Measurements from ENCODE around the gene KRTAP5-1. TPM values are rescaled to one million over a fixed set of nuclear protein-coding genes. Genes with fewer than 3 reads are reported as not detected.

Gene KRTAP5-1
- total and polyA plus RNA-seq, 4 donors, result not detected

- TF ChIP-seq CTCF (IDR thresholded peaks at IDR 0.05; ENCODE audit: control extremely low read depth, extremely low read depth), result no peak
- peaks cover 0 to 14% (median 2%) of the 10 kb centered on the region in 4 donors for H3K36me3 ChIP-seq (ENCODE audit: control insufficient read depth in 4 of 4, insufficient read depth in 4 of 4, low read length in 4 of 4)
Measured at GRCh38 chr11:1553808-1554594, 31.1 kb downstream of the KRTAP5-1 start.

GRCh38 chr11:1549338-1550330 lies 35.4 kb downstream of the KRTAP5-1 start:
- Histone ChIP-seq H3K4me3 (no peak overlapping the region), H3K36me3 (ENCODE audit: control insufficient read depth in 4 of 4, insufficient read depth in 4 of 4, low read length in 4 of 4) (no peaks in the 10 kb centered on the region), H3K4me1 (ENCODE audit: control insufficient read depth in 5 of 5, insufficient read depth in 5 of 5, low read length in 5 of 5) (peaks cover 0 to 20% (median 0%) of the 10 kb centered on the region in 5 donors), H3K27me3 (ENCODE audit: control insufficient read depth in 3 of 3, insufficient read depth in 3 of 3, low read length in 2 of 3) (peaks cover 5 to 44% (median 26%) of the 10 kb centered on the region in 3 donors), H3K9ac (ENCODE audit: insufficient read depth in 1 of 2, low read length in 2 of 2) (no peak overlapping the region), H3K27ac (ENCODE audit: low read depth in 1 of 2, low read length in 1 of 2) (no peak overlapping the region), H3K9me3 (ENCODE audit: control insufficient read depth in 4 of 4, insufficient read depth in 3 of 4, low read length in 3 of 4) (no peaks in the 10 kb centered on the region)
- no peak for ATAC-seq (ENCODE audit: insufficient read depth, low FRiP score)
- 79 to 89% methylated on average over 13 of the region's 13 CpGs for WGBS, 2 donors
- no peak for DNase-seq
- no peak for TF ChIP-seq CTCF (IDR thresholded peaks at IDR 0.05; ENCODE audit: control extremely low read depth, extremely low read depth)

More at GRCh38 chr11:1553808-1554594, 31.1 kb downstream of the KRTAP5-1 start:
- no peak for DNase-seq
- H3K9me3 ChIP-seq (ENCODE audit: control insufficient read depth in 4 of 4, insufficient read depth in 3 of 4, low read length in 3 of 4), result no peaks in the 10 kb centered on the region
- H3K27ac ChIP-seq (ENCODE audit: low read depth in 1 of 2, low read length in 1 of 2), result peak overlapping the region in 1 of 2 donors; percentile 40
- peaks cover 0 to 18% (median 8%) of the 10 kb centered on the region in 5 donors for H3K4me1 ChIP-seq (ENCODE audit: control insufficient read depth in 5 of 5, insufficient read depth in 5 of 5, low read length in 5 of 5)
- ATAC-seq (ENCODE audit: insufficient read depth, low FRiP score), result peak; percentile 78
- no peak overlapping the region for H3K9ac ChIP-seq (ENCODE audit: insufficient read depth in 1 of 2, low read length in 2 of 2)
- 54 to 59% methylated on average over 16 to 20 of the region's 20 CpGs for WGBS, 2 donors
- H3K4me3 ChIP-seq, result no peak overlapping the region
- peaks cover 5 to 22% (median 14%) of the 10 kb centered on the region in 3 donors for H3K27me3 ChIP-seq (ENCODE audit: control insufficient read depth in 3 of 3, insufficient read depth in 3 of 3, low read length in 2 of 3)

GRCh38 chr11:1548221-1549070 lies 36.6 kb downstream of the KRTAP5-1 start:
- peaks cover 5 to 45% (median 24%) of the 10 kb centered on the region in 3 donors for H3K27me3 ChIP-seq (ENCODE audit: control insufficient read depth in 3 of 3, insufficient read depth in 3 of 3, low read length in 2 of 3)
- peak overlapping the region; percentile 26 for H3K4me3 ChIP-seq
- 15% methylated on average over 25 to 34 of the region's 34 CpGs for WGBS, 2 donors
- peaks cover 0 to 20% (median 0%) of the 10 kb centered on the region in 5 donors for H3K4me1 ChIP-seq (ENCODE audit: control insufficient read depth in 5 of 5, insufficient read depth in 5 of 5, low read length in 5 of 5)
- TF ChIP-seq CTCF (IDR thresholded peaks at IDR 0.05; ENCODE audit: control extremely low read depth, extremely low read depth), result no peak
- H3K27ac ChIP-seq (ENCODE audit: low read depth in 1 of 2, low read length in 1 of 2), result peak overlapping the region; percentile 61 to 79
- ATAC-seq (ENCODE audit: insufficient read depth, low FRiP score) (peak; percentile 21), DNase-seq (peak; percentile 64 to 78 (median 77))
- no peak overlapping the region for H3K9ac ChIP-seq (ENCODE audit: insufficient read depth in 1 of 2, low read length in 2 of 2)
- H3K9me3 ChIP-seq (ENCODE audit: control insufficient read depth in 4 of 4, insufficient read depth in 3 of 4, low read length in 3 of 4), result no peaks in the 10 kb centered on the region
- no peaks in the 10 kb centered on the region for H3K36me3 ChIP-seq (ENCODE audit: control insufficient read depth in 4 of 4, insufficient read depth in 4 of 4, low read length in 4 of 4)

Data from lung (tissue), 12 donors.